HepG2 (cell line): ENCODE measurements around the gene TMEM167B.

ENCODE experiments used
- CTCF ChIP-seq: sonication (generic); formaldehyde crosslinking; IDR thresholded peaks from 2 replicates; pipeline ENCODE4 v1.5.0; 2020; ENCODE audit warnings: mild to moderate bottlenecking, missing genetic modification reagents, moderate library complexity
- EZH2 ChIP-seq: conservative IDR thresholded peaks from 2 replicates; pipeline ENCODE4 v1.6.1; 2012; ENCODE audit warnings: mild to moderate bottlenecking, low read depth, low read length, moderate library complexity
- POLR2A ChIP-seq, 2 experiments: IDR thresholded peaks; 2 replicates each; pipeline ENCODE4 v1.6.1; 2011; ENCODE audit warnings: low read depth in 2 of 2, low read length in 2 of 2, mild to moderate bottlenecking in 1 of 2, moderate library complexity in 1 of 2; ENCODE audit not compliant: insufficient read depth in 1 of 2
- RFX5 ChIP-seq: IDR thresholded peaks from 2 replicates; pipeline ENCODE4 v1.6.1; 2011; ENCODE audit warnings: low read depth, low read length, improper control_type of control experiment
- ZNF513 ChIP-seq: sonication (generic); formaldehyde crosslinking; conservative IDR thresholded peaks from 2 replicates; pipeline ENCODE4 v1.5.0; 2020; ENCODE audit warnings: missing genetic modification reagents

DNA sequence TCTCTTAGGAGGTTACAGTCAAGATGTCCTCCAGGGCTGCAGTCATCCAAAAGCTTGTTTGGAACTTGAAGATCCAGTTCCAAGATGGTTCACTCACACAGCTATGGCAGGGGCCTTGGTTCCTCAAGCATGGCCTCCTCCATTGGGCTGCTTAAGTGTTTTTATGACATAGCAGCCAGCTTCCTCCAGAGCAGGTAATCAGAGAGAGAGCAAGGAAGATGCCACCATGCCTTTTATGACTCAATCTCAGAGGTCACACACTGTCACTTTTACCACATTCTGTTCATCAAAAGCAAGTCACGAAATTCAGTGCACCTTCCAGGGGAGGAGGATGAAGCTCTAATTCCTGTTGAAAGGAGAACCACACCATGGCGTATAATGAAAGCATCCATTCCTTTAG, 40.5 kb downstream of the TMEM167B start:
- TF ChIP-seq POLR2A (IDR thresholded peaks at IDR 0.05; ENCODE audit: insufficient read depth in 1 of 2, low read depth in 2 of 2, low read length in 2 of 2): no peak
- TF ChIP-seq ZNF513: no peak
- TF ChIP-seq RFX5: no peak
- no peak for TF ChIP-seq EZH2
- TF ChIP-seq CTCF (CRISPR knock-in tag): no peak
